Measurements from ENCODE around the gene ITM2A.

DNA sequence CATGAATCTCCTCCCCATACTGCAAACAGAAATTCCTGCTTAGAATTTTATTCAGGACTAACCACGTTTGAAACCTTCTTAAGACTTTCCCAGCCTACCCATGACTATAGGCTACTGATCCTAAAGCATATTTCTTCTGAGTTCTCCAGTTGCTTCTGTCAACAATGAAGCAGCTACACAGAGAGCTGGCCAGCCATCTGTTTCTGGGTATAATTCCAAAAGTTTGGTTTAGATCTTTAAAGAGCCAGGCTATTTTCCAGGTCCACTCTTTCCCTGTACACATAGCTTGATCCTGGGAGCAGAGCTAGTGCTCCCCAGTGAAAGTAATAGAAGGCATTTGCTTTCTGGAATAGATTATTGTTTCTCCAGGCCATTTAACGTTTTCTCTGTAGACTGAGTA is 4.0 kb upstream of the ITM2A start:
- TF ChIP-seq, protein P1, sequence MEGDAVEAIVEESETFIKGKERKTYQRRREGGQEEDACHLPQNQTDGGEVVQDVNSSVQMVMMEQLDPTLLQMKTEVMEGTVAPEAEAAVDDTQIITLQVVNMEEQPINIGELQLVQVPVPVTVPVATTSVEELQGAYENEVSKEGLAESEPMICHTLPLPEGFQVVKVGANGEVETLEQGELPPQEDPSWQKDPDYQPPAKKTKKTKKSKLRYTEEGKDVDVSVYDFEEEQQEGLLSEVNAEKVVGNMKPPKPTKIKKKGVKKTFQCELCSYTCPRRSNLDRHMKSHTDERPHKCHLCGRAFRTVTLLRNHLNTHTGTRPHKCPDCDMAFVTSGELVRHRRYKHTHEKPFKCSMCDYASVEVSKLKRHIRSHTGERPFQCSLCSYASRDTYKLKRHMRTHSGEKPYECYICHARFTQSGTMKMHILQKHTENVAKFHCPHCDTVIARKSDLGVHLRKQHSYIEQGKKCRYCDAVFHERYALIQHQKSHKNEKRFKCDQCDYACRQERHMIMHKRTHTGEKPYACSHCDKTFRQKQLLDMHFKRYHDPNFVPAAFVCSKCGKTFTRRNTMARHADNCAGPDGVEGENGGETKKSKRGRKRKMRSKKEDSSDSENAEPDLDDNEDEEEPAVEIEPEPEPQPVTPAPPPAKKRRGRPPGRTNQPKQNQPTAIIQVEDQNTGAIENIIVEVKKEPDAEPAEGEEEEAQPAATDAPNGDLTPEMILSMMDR (IDR thresholded peaks at IDR 0.05) = no peak
- no peak for TF ChIP-seq POLR2A (IDR thresholded peaks at IDR 0.05)
- TF ChIP-seq EP300 (IDR thresholded peaks at IDR 0.05) = no peak

Data from gastroesophageal sphincter (tissue), 3 donors.